Astrocyte of the cerebellum (primary cell): ENCODE measurements around the gene DCP1A.
"Not testable (repeated sequence)": the region's sequence is repeated elsewhere in the genome, so short reads cannot be mapped to it uniquely, and the experiment has no call there.

Experiments
- DNase-seq: peaks from one replicate; pipeline ENCODE4 v3.0.0-alpha.2; 2011; ENCODE audit warnings: low read depth
- H3K4me3 ChIP-seq: 2 replicates; pipeline ENCODE4 v1.5.1; 2011; ENCODE audit warnings: mild to moderate bottlenecking, low read depth, low read length, moderate library complexity
- in situ Hi-C: cut with HindIII; loops from 2 replicates; pipeline ENCODE4 v1.10.0; 2017; ENCODE audit warnings: low sequenced_read_pairs
- TF ChIP-seq, protein P1 (sequence below): IDR thresholded peaks from 2 replicates; pipeline ENCODE4 v1.5.1; 2012; ENCODE audit warnings: low read length, low read depth, moderate library complexity, mild to moderate bottlenecking; ENCODE audit errors: missing control alignments

Gene DCP1A

DNA sequence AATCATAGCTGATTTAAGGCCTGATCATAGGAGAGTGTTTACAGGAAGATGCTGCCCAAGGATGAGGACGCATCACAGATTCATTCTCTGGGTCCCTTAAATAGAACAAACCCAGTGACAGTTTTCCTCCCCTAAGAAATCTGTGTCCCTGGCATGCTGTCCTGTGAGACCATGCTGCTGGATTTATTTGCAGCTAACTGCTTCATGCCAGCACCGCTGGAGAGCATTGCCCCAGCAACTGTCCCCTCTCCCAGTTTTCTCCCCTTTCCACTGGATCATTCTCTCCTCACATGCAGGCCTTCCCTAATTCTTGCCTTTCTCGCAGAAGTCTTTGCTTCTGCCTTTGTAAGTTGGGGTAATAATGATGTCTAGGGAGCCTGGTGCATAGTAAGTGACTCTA lies 29.3 kb upstream of the DCP1A start:
- DNase-seq = no peak
- in situ Hi-C loops = no loop called here
- H3K4me3 ChIP-seq = no peak overlapping the region
- TF ChIP-seq, protein P1, sequence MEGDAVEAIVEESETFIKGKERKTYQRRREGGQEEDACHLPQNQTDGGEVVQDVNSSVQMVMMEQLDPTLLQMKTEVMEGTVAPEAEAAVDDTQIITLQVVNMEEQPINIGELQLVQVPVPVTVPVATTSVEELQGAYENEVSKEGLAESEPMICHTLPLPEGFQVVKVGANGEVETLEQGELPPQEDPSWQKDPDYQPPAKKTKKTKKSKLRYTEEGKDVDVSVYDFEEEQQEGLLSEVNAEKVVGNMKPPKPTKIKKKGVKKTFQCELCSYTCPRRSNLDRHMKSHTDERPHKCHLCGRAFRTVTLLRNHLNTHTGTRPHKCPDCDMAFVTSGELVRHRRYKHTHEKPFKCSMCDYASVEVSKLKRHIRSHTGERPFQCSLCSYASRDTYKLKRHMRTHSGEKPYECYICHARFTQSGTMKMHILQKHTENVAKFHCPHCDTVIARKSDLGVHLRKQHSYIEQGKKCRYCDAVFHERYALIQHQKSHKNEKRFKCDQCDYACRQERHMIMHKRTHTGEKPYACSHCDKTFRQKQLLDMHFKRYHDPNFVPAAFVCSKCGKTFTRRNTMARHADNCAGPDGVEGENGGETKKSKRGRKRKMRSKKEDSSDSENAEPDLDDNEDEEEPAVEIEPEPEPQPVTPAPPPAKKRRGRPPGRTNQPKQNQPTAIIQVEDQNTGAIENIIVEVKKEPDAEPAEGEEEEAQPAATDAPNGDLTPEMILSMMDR = no peak

DNA sequence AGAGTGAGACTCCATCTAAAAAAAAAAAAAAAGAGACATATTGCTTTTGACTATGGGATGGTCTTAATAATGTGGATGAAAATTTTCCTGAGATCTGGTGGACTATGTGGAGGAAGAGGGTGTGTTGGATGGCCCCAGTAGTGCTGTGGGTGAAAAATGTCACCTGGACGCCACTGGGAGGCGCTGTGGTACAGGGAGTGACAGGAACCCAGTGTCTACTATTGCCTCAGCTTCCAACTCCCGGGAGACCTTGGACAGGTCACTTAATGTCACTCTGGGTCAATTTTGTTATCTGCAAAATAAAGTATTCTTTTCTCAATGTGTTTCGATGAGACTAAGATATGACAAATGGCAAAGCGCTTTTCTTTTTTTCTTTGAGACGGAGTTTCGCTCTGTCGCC lies 27.7 kb upstream of the DCP1A start:
- H3K4me3 ChIP-seq = no peak overlapping the region
- peak; percentile 23 for DNase-seq
- in situ Hi-C loops = no loop called here
- TF ChIP-seq, protein P1 = peak; percentile 68

DNA sequence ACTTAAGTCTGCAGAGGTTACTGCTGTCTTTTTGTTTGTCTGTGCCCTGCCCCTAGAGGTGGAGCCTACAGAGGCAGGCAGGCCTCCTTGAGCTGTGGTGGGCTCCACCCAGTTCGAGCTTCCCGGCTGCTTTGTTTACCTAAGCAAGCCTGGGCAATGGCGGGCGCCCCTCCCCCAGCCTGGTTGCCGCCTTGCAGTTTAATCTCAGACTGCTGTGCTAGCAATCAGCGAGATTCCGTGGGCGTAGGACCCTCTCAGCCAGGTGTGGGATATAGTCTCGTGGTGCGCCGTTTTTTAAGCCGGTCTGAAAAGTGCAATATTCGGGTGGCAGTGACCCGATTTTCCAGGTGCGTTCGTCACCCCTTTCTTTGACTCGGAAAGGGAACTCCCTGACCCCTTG lies 23.4 kb upstream of the DCP1A start:
- H3K4me3 ChIP-seq, in situ Hi-C loops, DNase-seq: not testable (repeated sequence)

DNA sequence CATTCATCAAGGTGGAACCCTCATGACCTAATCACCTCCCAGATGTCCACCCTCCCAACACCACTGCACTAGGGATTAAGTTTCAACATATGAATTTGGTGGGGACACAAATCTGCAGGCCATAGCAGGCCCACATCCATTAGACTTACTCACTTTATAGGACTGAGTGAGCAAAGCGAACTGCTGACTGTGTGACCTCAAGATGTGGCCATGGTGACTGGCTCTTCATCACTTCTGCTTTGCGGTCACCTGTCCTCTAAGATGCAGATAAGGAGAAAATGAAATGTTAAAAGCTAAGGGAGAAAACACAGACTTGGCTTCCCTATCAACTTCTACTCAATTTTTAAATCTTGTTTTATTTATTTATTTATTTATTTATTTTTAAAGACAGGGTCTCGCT lies 14.5 kb upstream of the DCP1A start:
- H3K4me3 ChIP-seq = no peak overlapping the region
- in situ Hi-C loops = no loop called here
- no peak for DNase-seq
- TF ChIP-seq, protein P1 = no peak

DNA sequence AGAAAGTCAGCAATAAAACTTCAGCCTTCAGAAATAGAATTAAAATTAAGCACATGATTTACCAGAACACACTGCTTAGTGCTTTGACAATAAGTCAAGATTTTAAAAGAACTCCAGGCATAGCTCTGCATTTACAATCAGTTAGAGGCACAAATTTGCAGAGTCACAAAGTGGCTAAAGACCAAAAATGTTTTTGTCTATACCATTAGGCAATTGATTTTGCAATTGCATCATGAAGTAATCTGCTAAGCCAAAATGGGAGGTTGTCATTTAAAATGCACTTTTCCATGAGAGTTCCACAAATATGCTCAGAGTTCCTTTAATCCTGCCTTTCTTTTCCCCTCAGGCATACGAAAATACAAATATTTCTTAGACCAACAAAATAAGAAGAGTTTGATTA lies 10.1 kb upstream of the DCP1A start:
- TF ChIP-seq, protein P1 = no peak
- in situ Hi-C loops = no loop called here
- DNase-seq = no peak
- H3K4me3 ChIP-seq = no peak overlapping the region

DNA sequence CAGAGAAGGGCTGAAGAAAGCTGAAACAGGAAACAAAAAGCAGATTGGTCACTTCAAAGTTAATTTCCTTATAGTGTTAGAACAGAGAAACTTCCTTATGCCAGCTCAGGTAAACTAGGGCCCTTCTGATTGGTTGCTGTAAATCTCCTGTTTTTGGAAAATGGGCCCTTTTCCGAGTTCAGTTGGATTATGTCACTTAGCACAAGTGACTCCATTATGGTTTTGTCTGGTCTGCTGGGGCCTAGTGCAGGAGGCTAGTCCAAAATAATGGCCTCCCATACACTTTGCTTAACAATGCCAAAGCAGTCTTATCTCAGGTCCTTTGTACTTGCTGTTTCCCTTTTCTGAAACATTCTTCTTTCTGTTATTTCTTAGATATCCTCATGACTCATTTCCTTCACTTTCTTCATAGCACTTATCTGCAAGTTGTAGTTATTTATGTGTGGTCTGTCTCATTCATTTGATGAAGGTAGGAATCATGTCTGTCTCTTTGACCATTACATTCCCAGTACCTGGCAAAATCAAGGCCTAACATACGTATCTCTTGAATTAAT lies 7.7 kb upstream of the DCP1A start:
- in situ Hi-C loops = no loop called here
- no peak overlapping the region for H3K4me3 ChIP-seq
- DNase-seq = no peak
- TF ChIP-seq, protein P1 = no peak

DNA sequence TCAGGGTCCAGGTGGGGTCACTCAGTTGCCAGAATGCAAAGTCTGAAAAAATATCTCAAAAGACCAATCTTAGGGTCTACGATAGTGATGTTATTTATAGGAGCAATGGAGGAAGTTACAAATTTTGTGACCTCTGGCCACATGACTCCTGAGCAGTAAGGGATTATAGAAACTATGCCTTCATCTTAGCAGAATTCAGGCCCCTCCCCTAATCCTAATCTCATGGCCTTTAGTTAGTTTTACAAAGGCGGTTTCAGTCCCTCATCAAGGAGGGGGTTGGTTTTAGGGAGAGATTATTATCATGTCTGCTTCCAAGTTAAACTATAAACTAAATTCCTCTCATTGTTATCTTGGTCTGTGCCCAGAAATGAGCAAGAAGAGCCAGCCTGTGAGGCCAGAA lies 5.9 kb upstream of the DCP1A start:
- TF ChIP-seq, protein P1 = no peak
- in situ Hi-C loops = no loop called here
- no peak overlapping the region for H3K4me3 ChIP-seq
- no peak for DNase-seq
